NT2/D1 (cell line): Measurements from ENCODE around the gene PAIP1.

ENCODE experiments used
- SUZ12 ChIP-seq: IDR thresholded peaks from 2 replicates; pipeline ENCODE4 v1.6.1; 2011; ENCODE audit not compliant: insufficient read length, insufficient read depth; ENCODE audit errors: extremely low read depth
- YY1 ChIP-seq: IDR thresholded peaks from 2 replicates; pipeline ENCODE4 v1.6.1; 2011; ENCODE audit not compliant: insufficient read length, insufficient read depth
- ZNF274 ChIP-seq: IDR thresholded peaks from 2 replicates; pipeline ENCODE4 v1.6.1; 2011; ENCODE audit warnings: mild to moderate bottlenecking, low read depth, low read length

GRCh38 chr5:43515678-43516048 is 41.2 kb downstream of the PAIP1 start:
- no peak for TF ChIP-seq SUZ12
- TF ChIP-seq ZNF274: no peak
- TF ChIP-seq YY1: no peak
